GM12878 (cell line): Measurements from ENCODE around the gene CTNNBL1. TPM values are rescaled to one million over a fixed set of nuclear protein-coding genes. Genes with fewer than 3 reads are reported as not detected.

Experiments used
- ATAC-seq: fragments of 200-7000 bp; cut with Tn5 transposase; 3 replicates; pipeline ENCODE4 v1.9.1; 2020; ENCODE audit warnings: mild to moderate bottlenecking, moderate library complexity
- BruUV-seq: library from RNA; stranded (reverse); fragments of 400-500 nt; replicated peaks from 2 replicates; lab custom pipeline; 2021; lab: Mats Ljungman, UMichigan
- CTCF ChIA-PET: fragments of 300-600 bp; sonication (Branson Sonifier 250); formaldehyde crosslinking; extraction: SDS; loops from one replicate; lab custom pipeline; 2021; ENCODE audit warnings: inconsistent platforms; lab: Yijun Ruan, JAX
- POLR2A ChIA-PET: fragments of 350-600 bp; formaldehyde crosslinking; extraction: SDS; loops from one replicate; lab custom pipeline; 2021; ENCODE audit warnings: inconsistent platforms; lab: Charles Lee
- RAD21 ChIA-PET: fragments of 300-600 bp; sonication (Branson Sonifier 250); formaldehyde crosslinking; loops from one replicate; lab custom pipeline; 2023; ENCODE audit warnings: antibody characterized with exemption; ENCODE audit not compliant: unreplicated experiment; lab: Charles Lee
- SMC1A ChIA-PET: fragments of 300-600 bp; sonication (Branson Sonifier 250); formaldehyde crosslinking; loops from one replicate; lab custom pipeline; 2023; ENCODE audit not compliant: unreplicated experiment, uncharacterized antibody; lab: Charles Lee
- DNase-seq: peaks from one replicate; pipeline ENCODE4 v3.0.0-alpha.2; 2011; ENCODE audit warnings: low read depth, low spot score
- FAIRE-seq: peaks from 3 replicates; lab custom pipeline; 2011; peaks lifted over from hg19 to GRCh38; lab: Jason Lieb, UNC
- H2AFZ ChIP-seq: 2 replicates; pipeline ENCODE4 v1.6.0; 2011; ENCODE audit warnings: low read depth, low read length, control low read depth; ENCODE audit not compliant: control insufficient read depth
- H3K27ac ChIP-seq: 2 replicates; pipeline ENCODE4 v1.5.1; 2011; ENCODE audit warnings: control low read depth; ENCODE audit not compliant: control insufficient read depth, insufficient read depth
- H3K27me3 ChIP-seq, 2 experiments: replicated peaks in 1 of 2; 2 replicates each; pipeline versions ENCODE4 v1.6.0 to v1.6.1; 2011; ENCODE audit warnings: low read length in 1 of 2; ENCODE audit not compliant: control insufficient read depth in 2 of 2, insufficient read depth in 2 of 2
- H3K36me3 ChIP-seq, 2 experiments: 2 replicates each; pipeline ENCODE4 v1.5.1; 2011; ENCODE audit warnings: low read length in 1 of 2; ENCODE audit not compliant: control insufficient read depth in 2 of 2, insufficient read depth in 2 of 2
- H3K4me1 ChIP-seq: 2 replicates; pipeline ENCODE4 v1.6.1; 2011; ENCODE audit warnings: mild to moderate bottlenecking, low read length, moderate library complexity, mixed read lengths; ENCODE audit not compliant: control insufficient read depth, insufficient read depth
- H3K4me2 ChIP-seq: 2 replicates; pipeline ENCODE4 v1.6.0; 2011; ENCODE audit warnings: control low read depth; ENCODE audit not compliant: control insufficient read depth, insufficient read depth
- H3K4me3 ChIP-seq: fragments of 200-600 bp; sonication (generic); 2 replicates; pipeline ENCODE4 v1.5.1; 2016
- H3K79me2 ChIP-seq: 2 replicates; pipeline ENCODE4 v1.6.0; 2011; ENCODE audit warnings: low read length; ENCODE audit not compliant: control insufficient read depth, insufficient read depth
- H3K9ac ChIP-seq: 2 replicates; pipeline ENCODE4 v1.8.0; 2011; ENCODE audit warnings: low read length, control low read depth, mixed read lengths; ENCODE audit not compliant: control insufficient read depth, insufficient read depth
- H3K9me3 ChIP-seq: replicated peaks from 3 replicates; pipeline ENCODE4 v1.5.1; 2011; ENCODE audit warnings: mild to moderate bottlenecking, low read length; ENCODE audit not compliant: control insufficient read depth, insufficient read depth
- H4K20me1 ChIP-seq: 2 replicates; pipeline ENCODE4 v1.6.0; 2011; ENCODE audit not compliant: control insufficient read depth, insufficient read depth
- BCLAF1 ChIP-seq: fragments of 450-650 bp; IDR thresholded peaks from 2 replicates; pipeline ENCODE4 v1.6.1; 2017; ENCODE audit warnings: antibody characterized with exemption, mild to moderate bottlenecking, moderate library complexity
- BRCA1 ChIP-seq: IDR thresholded peaks from 2 replicates; pipeline ENCODE4 v1.6.1; 2011; ENCODE audit warnings: low read depth, low read length, improper control_type of control experiment
- FOXK2 ChIP-seq: fragments of 450-650 bp; IDR thresholded peaks from 2 replicates; pipeline ENCODE4 v1.6.1; 2017; ENCODE audit warnings: mild to moderate bottlenecking, moderate library complexity
- KAT2A ChIP-seq: conservative IDR thresholded peaks from 2 replicates; pipeline ENCODE4 v1.6.1; 2011; ENCODE audit warnings: low read depth, low read length; ENCODE audit not compliant: control insufficient read depth
- STAT3 ChIP-seq: IDR thresholded peaks from 2 replicates; pipeline ENCODE4 v1.6.1; 2011; ENCODE audit warnings: low read depth, low read length, improper control_type of control experiment
- SUZ12 ChIP-seq: fragments of 200-600 bp; sonication (generic); IDR thresholded peaks from one replicate; pipeline ENCODE4 v1.6.1; 2018; ENCODE audit warnings: antibody characterized with exemption, mild to moderate bottlenecking; ENCODE audit not compliant: unreplicated experiment
- ZBTB11 ChIP-seq: fragments of 450-650 bp; formaldehyde crosslinking; IDR thresholded peaks from 2 replicates; pipeline ENCODE4 v1.5.0; 2022; ENCODE audit warnings: mild to moderate bottlenecking, missing genetic modification characterization
- ZZZ3 ChIP-seq: IDR thresholded peaks from 2 replicates; pipeline ENCODE4 v1.6.1; 2011; ENCODE audit warnings: low read depth; ENCODE audit not compliant: control insufficient read depth, insufficient read length
- WGBS: methylation state at CpG from one replicate; pipeline ENCODE4 v1.1.6; 2016; ENCODE audit warnings: low lambda C conversion rate; ENCODE audit not compliant: insufficient replicate concordance, insufficient coverage; ENCODE audit errors: missing lambda C conversion rate; 5-methylcytosine and 5-hydroxymethylcytosine counted together
- in situ Hi-C: fragments of 300-500 bp; cut with MboI; formaldehyde crosslinking; loops from 9 replicates; pipeline ENCODE4 v1.14.3; 2018; ENCODE audit warnings: mixed read lengths
- intact Hi-C: fragments of 100-400 bp; cut with micrococcal nuclease; formaldehyde crosslinking; loops from one replicate; pipeline ENCODE4 v1.14.2; 2022; ENCODE audit not compliant: unreplicated experiment
- polyA plus RNA-seq, 11 experiments: library from polyadenylated mRNA; depleted of rRNA in 4 of 11; unstranded in 6 of 11; stranded (reverse) in 5 of 11; fragments of >200 nt; fragmentation: Nextera tagmentation in 4 of 11; fragmentation: Illumina TruSeq in 1 of 11; extraction: Ambion mirVana in 4 of 11; extraction: Trizol in 1 of 11; gene quantifications; 1 replicate in 1 of 11; 2 replicates in 10 of 11; pipeline versions ENCODE4 v1.2.1 to v1.2.3, GENCODE V29; 2011 to 2016; ENCODE audit warnings: inconsistent platforms in 2 of 11, missing spikeins in 2 of 11, low read depth in 1 of 11
- total RNA-seq, 4 experiments: library from RNA; depleted of rRNA in 3 of 4; stranded (reverse); fragments of >200 nt in 3 of 4; fragmentation: Illumina TruSeq in 1 of 4; extraction: Trizol in 1 of 4; gene quantifications; 2 replicates each; pipeline versions ENCODE4 v1.2.1 to v1.2.3, GENCODE V29; 2013 to 2021

The CTNNBL1 gene
- total and polyA plus RNA-seq, 10 of the 15 experiments (the other 5 are each of a cell fraction or from before 2014, with no cell fraction given): 43.1 to 102 (median 67.8) TPM

- in situ Hi-C loops: no loop called here
- no peak overlapping the region for H2AFZ ChIP-seq
These were observed 36.9 kb upstream of the CTNNBL1 start for GRCh38 chr20:37656945-37657344.

GRCh38 chr20:37657924-37658804, 35.7 kb upstream of the CTNNBL1 start:
- ATAC-seq (no peak), FAIRE-seq (no peak), DNase-seq (no peak)
- ChIA-PET CTCF (interaction anchor here (0.6 kb wide), 1 partner anchor 82 kb away, joined by 4 read pairs; no protein-coding TSS in a partner anchor), POLR2A (interaction anchor here (0.6 kb wide), 1 partner anchor 104 kb away, joined by 3 read pairs; no protein-coding TSS in a partner anchor), SMC1A (interaction anchor here (1.1 to 1.7 kb wide), 2 partner anchors 13 to 119 kb away, joined by 3 read pairs; no protein-coding TSS in a partner anchor), RAD21 (no interaction called here)
- Histone ChIP-seq H3K4me2 (no peak overlapping the region), H3K36me3 (no peaks in the 10 kb centered on the region), H3K79me2 (no peaks in the 10 kb centered on the region), H3K4me3 (no peak overlapping the region), H2AFZ (no peak overlapping the region), H3K27ac (no peak overlapping the region), H3K9me3 (no peaks in the 10 kb centered on the region), H3K27me3 (peaks cover 0 to 3% of the 10 kb centered on the region in 2 experiments; a peak in 1 of 4 replicates), H4K20me1 (no peaks in the 10 kb centered on the region), H3K4me1 (no peaks in the 10 kb centered on the region), H3K9ac (no peak overlapping the region)
- in situ Hi-C loops (no loop called here), intact Hi-C loops (loop anchor here (10.0 kb wide), 1 partner anchor 247 kb away; the partner anchor contains the start of gene VSTM2L)
- BruUV-seq: no TSS peak
- 7% methylated on average over 6 of the region's 6 CpGs for WGBS
- no peak for TF ChIP-seq KAT2A
- no peak for TF ChIP-seq BRCA1
- no peak for TF ChIP-seq ZZZ3
- TF ChIP-seq ZBTB11 (CRISPR knock-in tag): no peak
- TF ChIP-seq FOXK2: no peak
- TF ChIP-seq SUZ12: no peak
- TF ChIP-seq BCLAF1: no peak
- TF ChIP-seq STAT3: no peak

More at GRCh38 chr20:37656945-37657344, 36.9 kb upstream of the CTNNBL1 start:
- ChIA-PET CTCF (no interaction called here), SMC1A (no interaction called here), POLR2A (no interaction called here), RAD21 (no interaction called here)
- H3K4me2 ChIP-seq: no peak overlapping the region
- no peak overlapping the region for H3K9ac ChIP-seq
- DNase-seq: no peak
- peaks cover 0 to 3% of the 10 kb centered on the region in 2 experiments; a peak in 1 of 4 replicates for H3K27me3 ChIP-seq
- no peak for ATAC-seq
- no peaks in the 10 kb centered on the region for H3K36me3 ChIP-seq
- no peaks in the 10 kb centered on the region for H3K4me1 ChIP-seq
- no peak overlapping the region for H3K4me3 ChIP-seq
- H3K9me3 ChIP-seq: no peaks in the 10 kb centered on the region
- no peak for FAIRE-seq
- 19% methylated on average over 6 of the region's 6 CpGs for WGBS
- no peak overlapping the region for H3K27ac ChIP-seq
- no peaks in the 10 kb centered on the region for H3K79me2 ChIP-seq
- no peak for TF ChIP-seq FOXK2
- no peaks in the 10 kb centered on the region for H4K20me1 ChIP-seq
- intact Hi-C loops: loop anchor here (10.0 kb wide), 1 partner anchor 248 kb away; the partner anchor contains the start of gene VSTM2L
- BruUV-seq: no TSS peak
